Measurements from ENCODE around the gene SPRED3.

Gene SPRED3

DNA sequence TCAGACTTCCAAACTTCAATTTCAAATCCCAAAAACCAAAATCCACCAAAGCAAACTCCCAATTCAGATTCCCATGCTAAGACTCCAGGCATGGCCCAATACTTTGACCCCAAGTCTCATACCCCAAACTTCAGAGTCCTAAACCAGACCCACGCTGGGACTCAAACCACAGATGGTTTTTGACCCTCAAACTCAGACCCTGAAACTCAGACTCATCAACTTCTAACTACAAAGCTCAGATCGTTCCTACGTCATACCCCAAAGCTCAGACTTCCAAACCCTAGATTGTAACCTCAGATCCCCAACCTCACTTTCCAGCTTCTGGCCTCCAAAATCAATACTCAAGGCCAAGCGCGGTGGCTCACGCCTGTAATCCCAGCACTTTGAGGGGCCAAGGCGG is 56.9 kb downstream of the SPRED3 start:
- DNase-seq (ENCODE audit: low read depth, low spot score) = no peak
- no peak overlapping the region for H3K4me3 ChIP-seq (ENCODE audit: low read depth, low read length)
- TF ChIP-seq, protein P1, sequence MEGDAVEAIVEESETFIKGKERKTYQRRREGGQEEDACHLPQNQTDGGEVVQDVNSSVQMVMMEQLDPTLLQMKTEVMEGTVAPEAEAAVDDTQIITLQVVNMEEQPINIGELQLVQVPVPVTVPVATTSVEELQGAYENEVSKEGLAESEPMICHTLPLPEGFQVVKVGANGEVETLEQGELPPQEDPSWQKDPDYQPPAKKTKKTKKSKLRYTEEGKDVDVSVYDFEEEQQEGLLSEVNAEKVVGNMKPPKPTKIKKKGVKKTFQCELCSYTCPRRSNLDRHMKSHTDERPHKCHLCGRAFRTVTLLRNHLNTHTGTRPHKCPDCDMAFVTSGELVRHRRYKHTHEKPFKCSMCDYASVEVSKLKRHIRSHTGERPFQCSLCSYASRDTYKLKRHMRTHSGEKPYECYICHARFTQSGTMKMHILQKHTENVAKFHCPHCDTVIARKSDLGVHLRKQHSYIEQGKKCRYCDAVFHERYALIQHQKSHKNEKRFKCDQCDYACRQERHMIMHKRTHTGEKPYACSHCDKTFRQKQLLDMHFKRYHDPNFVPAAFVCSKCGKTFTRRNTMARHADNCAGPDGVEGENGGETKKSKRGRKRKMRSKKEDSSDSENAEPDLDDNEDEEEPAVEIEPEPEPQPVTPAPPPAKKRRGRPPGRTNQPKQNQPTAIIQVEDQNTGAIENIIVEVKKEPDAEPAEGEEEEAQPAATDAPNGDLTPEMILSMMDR (IDR thresholded peaks at IDR 0.05; ENCODE audit: low read depth, low read length) = no peak
- in situ Hi-C loops (cut with HindIII; ENCODE audit: low sequenced_read_pairs) = no loop called here

DNA sequence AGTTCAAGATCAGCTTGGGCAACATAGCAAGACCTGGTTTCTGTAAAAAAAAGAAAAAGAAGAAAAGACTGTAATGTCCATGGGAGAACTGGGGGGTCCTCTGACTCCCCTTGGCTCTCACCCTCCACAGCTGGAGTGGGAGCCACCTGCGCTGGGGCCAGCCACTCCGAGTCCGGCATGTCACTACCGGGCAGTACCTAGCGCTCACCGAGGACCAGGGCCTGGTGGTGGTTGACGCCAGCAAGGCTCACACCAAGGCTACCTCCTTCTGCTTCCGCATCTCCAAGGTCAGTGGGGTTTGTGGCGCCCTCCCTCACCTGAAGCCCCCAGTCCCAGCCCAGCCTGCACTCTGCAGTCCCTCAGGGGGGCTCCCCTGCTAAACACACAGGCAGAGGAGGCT is 59.7 kb downstream of the SPRED3 start:
- H3K4me3 ChIP-seq (ENCODE audit: low read depth, low read length) = no peak overlapping the region
- no peak for DNase-seq (ENCODE audit: low read depth, low spot score)
- in situ Hi-C loops (cut with HindIII; ENCODE audit: low sequenced_read_pairs) = no loop called here
- TF ChIP-seq, protein P1 (IDR thresholded peaks at IDR 0.05; ENCODE audit: low read depth, low read length) = no peak
